ENCODE data around the gene ZIC5.
"Not testable (repeated sequence)": the region's sequence is repeated elsewhere in the genome, so short reads cannot be mapped to it uniquely, and the experiment has no call there.

ZIC5 gene

DNA sequence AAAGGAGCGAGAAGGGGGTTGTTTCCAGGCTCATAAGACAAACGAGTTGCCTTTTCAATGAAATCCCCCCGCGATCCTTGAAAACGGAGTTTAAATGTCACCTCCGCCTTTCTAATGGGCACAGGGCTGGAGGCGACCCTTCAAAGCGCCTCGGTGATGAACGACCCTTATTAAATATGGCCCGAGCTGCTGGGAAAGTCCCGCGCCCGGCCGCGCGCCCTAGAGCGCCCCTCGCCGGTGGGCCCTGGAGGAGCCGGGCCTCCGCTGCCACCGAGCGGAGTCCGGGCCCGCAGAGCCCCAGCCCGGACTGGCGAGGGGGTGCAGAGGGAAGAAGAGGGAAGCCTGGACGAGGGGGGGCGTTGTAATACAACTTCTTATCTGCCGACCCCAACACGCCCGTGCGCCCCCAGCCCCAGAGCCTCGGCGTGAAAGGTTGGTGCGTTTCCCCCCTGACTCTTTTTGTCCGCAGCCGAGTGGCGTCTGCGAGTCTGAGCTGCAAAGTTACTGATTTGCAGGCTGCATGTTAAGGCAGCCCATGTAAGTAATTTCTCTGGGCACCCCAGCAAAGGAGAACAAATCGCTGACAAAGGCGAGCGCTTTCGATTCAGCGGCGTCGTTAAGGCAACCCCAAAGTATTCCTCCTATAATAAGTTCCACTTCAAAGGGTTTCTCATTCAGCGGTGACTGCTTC is 11.9 kb downstream of the ZIC5 start:
- no peak for DNase-seq

- no peak for DNase-seq
Measured at GRCh38 chr13:99959127-99959539, 12.4 kb downstream of the ZIC5 start.

- no peak for DNase-seq
Measured at GRCh38 chr13:99958406-99959126, 13.0 kb downstream of the ZIC5 start.

GRCh38 chr13:99956473-99957349 is 14.9 kb downstream of the ZIC5 start:
- DNase-seq, result no peak

DNA sequence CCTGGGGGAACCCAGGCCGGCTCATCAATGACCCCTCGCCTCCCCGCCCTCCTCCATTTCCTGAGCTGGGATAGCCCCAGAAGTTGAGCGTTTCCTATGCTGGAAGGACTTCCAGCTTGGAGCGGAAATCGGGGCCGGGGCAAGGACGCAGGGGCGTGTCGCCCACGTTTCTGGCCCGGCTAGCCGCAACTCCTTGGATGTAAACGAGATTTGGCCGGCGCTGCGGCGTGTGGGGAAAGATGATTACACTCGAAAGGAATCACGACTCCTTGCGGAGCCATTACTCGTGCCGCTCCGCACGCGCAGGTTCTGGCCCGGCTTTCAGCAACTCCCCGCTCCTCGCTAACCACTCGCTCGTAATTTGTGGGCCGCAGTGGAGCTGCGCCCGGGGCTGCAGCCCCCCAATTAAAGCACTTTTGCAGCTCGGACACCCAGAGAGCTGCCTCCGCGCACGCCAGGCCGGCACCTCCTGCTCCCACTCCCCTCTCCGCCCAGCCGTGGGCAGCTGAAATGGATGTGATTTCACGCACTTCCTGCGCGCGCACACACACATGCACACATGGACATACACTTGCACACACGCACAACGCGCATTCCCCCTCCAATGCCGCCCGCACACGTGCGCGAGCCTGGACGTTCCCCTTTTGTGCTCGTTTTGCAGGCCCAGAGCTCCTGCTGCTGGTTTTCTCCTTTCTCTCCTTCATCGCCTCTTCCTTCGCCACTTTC is 15.7 kb downstream of the ZIC5 start:
- no peak for DNase-seq

DNA sequence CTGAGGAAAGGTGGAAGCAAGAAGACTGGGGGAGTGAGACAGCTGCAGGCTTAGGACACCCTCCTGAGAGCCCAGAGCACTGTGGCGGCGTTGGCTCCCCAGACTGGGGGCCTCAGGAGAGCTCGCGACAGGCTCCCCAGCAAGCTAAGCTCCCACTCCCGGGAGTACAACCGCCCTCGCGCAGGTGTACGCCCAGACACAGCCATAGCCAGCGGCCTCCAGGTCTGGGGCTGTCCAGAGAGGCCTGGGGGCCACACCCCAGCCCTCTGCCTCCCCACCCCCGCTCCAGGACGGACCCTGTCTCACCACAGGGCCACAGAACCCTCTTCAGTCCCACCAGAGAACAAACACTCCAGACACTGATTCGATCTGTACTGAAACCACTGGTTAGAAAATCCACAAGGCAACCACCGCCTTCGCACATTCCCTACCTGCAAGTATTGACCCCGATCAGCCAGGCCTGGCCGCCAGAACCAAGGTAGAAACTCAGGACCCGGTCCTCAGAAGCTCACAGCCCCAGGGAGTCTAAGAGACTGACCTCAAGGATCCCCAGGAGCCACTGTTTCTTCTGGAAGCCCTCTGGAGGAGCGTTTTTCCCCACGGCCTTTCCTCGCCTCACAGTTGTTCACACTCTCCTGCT is 16.3 kb downstream of the ZIC5 start:
- DNase-seq, result no peak

- no peak for DNase-seq
Measured at GRCh38 chr13:99953138-99953755, 18.3 kb downstream of the ZIC5 start.

GRCh38 chr13:99951666-99952065 is 19.9 kb downstream of the ZIC5 start:
- not testable (repeated sequence) for DNase-seq

- DNase-seq, result no peak
Measured at GRCh38 chr13:99949679-99950413, 21.7 kb downstream of the ZIC5 start.

GRCh38 chr13:99948907-99949678 is 22.5 kb downstream of the ZIC5 start:
- DNase-seq, result no peak

GRCh38 chr13:99948411-99948810 is 23.2 kb downstream of the ZIC5 start:
- no peak for DNase-seq

- DNase-seq, result no peak
Measured at GRCh38 chr13:99947666-99948065, 23.9 kb downstream of the ZIC5 start.

- DNase-seq, result not testable (repeated sequence)
Measured at GRCh38 chr13:99945515-99945914, 26.1 kb downstream of the ZIC5 start.

GRCh38 chr13:99944606-99945005 is 27.0 kb downstream of the ZIC5 start:
- no peak for DNase-seq

GRCh38 chr13:99944102-99944501 is 27.5 kb downstream of the ZIC5 start:
- DNase-seq, result no peak

DNA sequence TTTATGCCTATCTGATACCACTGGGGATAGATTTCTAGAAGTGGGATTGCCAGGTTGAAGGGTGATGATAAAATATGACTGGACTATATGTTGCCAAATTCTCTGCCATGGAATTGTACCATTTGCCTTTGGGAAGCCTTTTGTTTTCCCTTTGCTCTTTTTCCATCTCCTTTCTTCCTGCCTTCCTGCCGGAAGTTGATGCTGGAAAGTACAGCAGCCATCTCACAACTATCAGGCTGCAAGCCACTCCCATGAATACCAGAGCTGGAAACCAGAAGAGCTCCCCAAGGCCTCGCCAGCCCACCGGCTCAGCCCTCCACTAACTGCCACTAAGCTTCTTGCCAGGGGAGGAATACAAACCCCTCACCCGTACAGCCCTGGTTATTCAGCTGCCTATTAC is 29.7 kb downstream of the ZIC5 start:
- DNase-seq, result no peak

GRCh38 chr13:99941086-99941485 is 30.5 kb downstream of the ZIC5 start:
- no peak for DNase-seq

DNA sequence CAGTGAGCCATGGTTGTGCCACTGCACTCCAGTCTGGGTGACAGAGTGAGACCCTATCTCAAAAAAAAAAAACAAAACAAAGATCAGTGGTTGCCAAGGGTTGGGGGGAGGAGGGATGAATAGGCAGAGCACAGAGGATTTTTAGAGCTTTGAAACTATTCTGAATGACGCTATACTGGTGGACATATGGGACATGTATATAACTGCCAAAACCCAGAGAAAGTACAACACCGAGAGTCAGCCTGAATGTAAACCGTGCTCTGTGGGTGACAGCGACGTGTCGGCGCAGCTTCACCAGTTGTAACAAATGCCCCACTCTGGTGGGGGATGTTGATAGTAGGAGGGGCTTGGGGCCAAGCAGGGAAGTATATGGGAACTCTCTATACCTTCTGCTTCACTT is 32.9 kb downstream of the ZIC5 start:
- no peak for DNase-seq

DNA sequence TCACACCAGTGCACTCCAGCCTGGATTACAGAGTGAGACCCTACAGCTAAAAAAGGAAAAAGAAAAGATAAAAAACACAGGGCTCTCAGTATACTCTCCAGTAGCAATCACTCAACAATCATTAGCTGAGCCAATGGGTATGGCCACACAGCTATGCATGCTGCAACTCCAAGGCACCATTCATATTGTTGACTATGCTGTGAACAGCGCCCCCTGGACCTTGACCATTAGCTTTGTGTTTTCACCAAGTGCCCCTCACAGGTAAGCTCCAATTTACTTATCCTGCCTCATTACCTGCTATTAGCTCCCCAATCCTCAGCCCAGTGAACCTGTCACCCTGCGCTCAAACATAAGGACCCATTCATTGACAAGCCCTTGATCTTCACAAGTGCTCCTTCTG is 35.8 kb downstream of the ZIC5 start:
- no peak for DNase-seq

DNA sequence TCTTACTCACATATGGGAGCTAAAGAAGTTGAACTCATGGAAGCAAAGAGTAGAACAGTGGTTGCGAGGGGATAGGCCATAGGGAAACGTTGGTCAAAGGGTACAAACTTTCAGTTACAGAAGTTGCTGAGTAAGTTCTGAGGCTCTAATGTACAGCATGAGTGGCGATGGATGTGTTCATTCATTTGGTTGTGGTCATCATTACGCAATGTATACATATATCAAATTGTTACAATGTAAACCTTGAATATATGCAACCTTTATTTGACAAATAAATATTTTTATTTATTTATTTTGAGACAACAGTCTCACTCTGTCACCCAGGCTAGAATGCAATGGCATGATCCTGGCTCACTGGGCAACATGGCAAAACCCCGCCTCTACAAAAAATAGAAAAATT is 38.7 kb downstream of the ZIC5 start:
- DNase-seq, result no peak

Data from NCI-H1417 treated with DMSO at 0.1 percent for 48 hours (cell line).